Measurements from ENCODE around the gene CUL4B.

The CUL4B gene

DNA sequence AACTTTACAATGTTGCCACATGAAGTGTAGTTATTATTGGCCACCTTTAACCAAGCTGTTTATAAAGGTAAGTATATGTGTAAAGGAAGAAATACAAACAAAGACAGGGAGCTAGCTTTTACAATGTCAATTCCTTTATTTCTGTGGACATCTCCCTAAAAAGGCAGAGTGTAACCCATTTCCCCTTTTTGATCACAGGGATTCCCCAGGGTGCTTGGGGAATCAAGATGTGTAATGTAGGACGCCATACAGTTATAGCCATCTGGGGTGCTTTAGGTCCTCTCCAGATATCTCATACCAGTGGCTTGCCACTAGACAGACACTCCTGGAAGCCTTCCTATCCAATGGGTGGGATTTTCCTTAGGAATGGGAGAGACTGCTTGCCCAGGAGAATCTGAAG is 4.2 kb upstream of the CUL4B start:
- WGBS (ENCODE audit: insufficient coverage, insufficient read length), result no CpG with 5 or more reads among the region's 1 CpG
- Histone ChIP-seq H3K27ac (ENCODE audit: low read length) (no peak overlapping the region), H3K4me1 (ENCODE audit: control insufficient read depth, insufficient read depth, low read length) (peaks cover 2% of the 10 kb centered on the region; the same call in 1 of the 2 replicates), H3K36me3 (ENCODE audit: control insufficient read depth, insufficient read depth, low read length) (no peaks in the 10 kb centered on the region), H3K27me3 (ENCODE audit: control insufficient read depth, insufficient read depth, low read length) (no peaks in the 10 kb centered on the region), H3K9me3 (ENCODE audit: control insufficient read depth, insufficient read depth, low read length) (no peaks in the 10 kb centered on the region), H3K4me3 (ENCODE audit: low read length) (no peak overlapping the region)
- no peak for DNase-seq (ENCODE audit: low read depth, low spot score)

DNA sequence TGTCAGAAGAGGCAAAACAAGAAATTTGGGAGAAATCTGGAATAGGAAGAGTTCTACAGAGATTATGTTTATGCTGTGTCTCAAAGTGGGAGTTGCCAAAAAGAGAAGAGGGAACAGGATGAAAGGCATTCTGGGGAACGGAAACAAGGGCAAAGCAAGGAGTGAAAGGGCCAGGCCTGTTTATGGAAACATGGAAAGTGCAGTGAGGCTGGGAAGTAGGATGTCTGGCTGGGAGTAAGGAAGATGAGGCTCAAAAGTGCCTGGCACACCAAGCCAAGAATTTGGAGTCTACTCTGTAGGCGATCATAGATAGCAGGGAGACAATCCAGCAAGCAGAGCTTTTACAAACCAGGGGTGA is 1.8 kb upstream of the CUL4B start:
- Histone ChIP-seq H3K27ac (ENCODE audit: low read length) (no peak overlapping the region), H3K4me1 (ENCODE audit: control insufficient read depth, insufficient read depth, low read length) (peaks cover 2% of the 10 kb centered on the region; the same call in 1 of the 2 replicates)
- no CpG with 5 or more reads among the region's 2 CpGs for WGBS (ENCODE audit: insufficient coverage, insufficient read length)

DNA sequence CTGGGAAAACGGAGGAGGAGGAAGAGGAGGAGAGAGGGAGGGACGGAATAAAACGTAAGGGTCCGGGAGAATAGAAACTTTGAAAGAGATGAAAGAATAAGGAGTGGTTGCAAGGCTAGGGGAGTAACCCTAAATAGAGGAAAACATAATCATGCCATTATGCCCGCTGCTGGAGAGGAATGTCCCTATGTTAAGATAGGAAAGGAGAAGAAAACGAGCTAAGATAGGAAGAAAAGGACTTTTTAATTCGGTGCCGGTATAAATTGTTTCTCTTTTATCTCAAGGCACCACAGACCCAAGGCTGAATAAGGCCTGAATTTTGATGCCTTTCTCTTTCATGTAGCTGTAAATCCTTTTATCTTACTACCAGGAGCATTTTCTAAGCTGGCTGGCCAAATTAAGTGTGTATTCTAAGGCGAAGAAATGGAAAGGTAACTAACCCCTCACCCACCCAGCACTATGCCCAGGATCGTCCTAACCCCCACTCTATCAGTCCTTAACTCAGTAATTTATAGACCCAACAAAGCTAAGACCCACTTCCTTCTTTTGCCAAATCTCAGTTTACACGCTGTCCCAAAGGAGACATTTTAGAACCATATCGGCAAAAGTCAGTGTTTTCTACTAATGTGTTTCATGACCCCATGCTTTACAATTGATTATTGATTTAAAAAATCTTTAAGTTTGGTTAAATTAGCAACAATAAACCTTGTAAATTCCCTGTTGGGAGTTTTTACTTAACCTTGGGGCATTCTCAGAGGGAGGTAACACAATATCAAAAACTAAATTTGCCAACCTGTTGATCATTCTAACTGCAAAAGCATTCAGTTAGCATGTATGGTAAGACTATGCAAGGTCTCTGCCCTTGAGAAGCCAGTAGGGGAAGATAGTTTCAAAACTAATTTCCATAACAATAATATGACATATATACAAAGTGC is 1.1 kb upstream of the CUL4B start:
- H3K9me3 ChIP-seq (ENCODE audit: control insufficient read depth, insufficient read depth, low read length), result no peaks in the 10 kb centered on the region
- DNase-seq (ENCODE audit: low read depth, low spot score), result no peak
- WGBS (ENCODE audit: insufficient coverage, insufficient read length), result no CpG with 5 or more reads among the region's 12 CpGs
- H3K4me3 ChIP-seq (ENCODE audit: low read length), result peak overlapping the region; percentile 60; the same call in 1 of the 2 replicates
- no peaks in the 10 kb centered on the region for H3K36me3 ChIP-seq (ENCODE audit: control insufficient read depth, insufficient read depth, low read length)
- H3K27ac ChIP-seq (ENCODE audit: low read length), result no peak overlapping the region
- H3K27me3 ChIP-seq (ENCODE audit: control insufficient read depth, insufficient read depth, low read length), result no peaks in the 10 kb centered on the region
- H3K4me1 ChIP-seq (ENCODE audit: control insufficient read depth, insufficient read depth, low read length), result peaks cover 2% of the 10 kb centered on the region; the same call in 1 of the 2 replicates

More for the DNA sequence above, 1.8 kb upstream of the CUL4B start:
- Histone ChIP-seq H3K4me3 (ENCODE audit: low read length) (no peak overlapping the region), H3K9me3 (ENCODE audit: control insufficient read depth, insufficient read depth, low read length) (no peaks in the 10 kb centered on the region), H3K27me3 (ENCODE audit: control insufficient read depth, insufficient read depth, low read length) (no peaks in the 10 kb centered on the region), H3K36me3 (ENCODE audit: control insufficient read depth, insufficient read depth, low read length) (no peaks in the 10 kb centered on the region)
- DNase-seq (ENCODE audit: low read depth, low spot score), result no peak

DNA sequence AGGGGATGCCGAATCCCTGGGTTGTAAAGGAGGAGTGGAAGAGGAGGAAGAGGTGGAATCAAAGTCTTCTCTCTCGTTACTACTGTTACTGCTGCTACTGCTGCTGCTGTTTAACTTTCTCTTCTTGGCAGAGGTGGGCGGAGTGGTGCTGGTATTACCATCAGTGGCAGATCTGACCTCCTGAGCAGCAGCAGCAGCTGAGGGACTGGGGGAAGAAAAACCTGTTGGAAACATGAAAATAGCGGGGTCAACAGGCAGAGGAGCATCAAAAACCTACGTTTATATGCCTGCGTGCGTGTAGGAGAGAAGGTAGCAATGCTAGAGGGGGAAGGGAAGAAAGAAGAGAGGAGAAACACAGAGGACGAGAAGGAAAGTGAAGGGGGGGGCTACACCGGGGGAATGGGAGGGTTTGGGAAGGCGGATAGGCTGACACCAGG is 339 bp downstream of the CUL4B start:
- DNase-seq (ENCODE audit: low read depth, low spot score), result no peak
- no CpG with 5 or more reads among the region's 10 CpGs for WGBS (ENCODE audit: insufficient coverage, insufficient read length)

DNA sequence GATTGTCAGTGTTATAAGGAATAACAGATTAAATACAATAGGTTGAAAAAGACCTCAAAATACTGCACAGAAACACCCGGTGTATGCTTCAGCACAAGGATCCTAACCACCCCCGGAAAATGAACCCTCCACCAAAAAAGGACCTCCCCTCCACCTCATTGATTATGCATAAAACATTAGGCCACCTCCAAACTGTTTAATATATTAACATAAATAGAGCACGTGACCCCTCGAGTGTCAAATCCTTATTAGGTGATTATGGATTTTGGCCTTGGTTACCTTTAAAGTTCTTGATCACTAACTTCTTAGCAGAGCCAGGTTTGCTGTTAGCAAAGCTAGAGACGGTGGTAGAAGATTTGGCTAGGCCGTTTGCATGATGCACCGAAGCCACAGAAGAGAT is 958 bp downstream of the CUL4B start:
- Histone ChIP-seq H3K27ac (ENCODE audit: low read length) (no peak overlapping the region), H3K4me3 (ENCODE audit: low read length) (peak overlapping the region; percentile 90; the same call in 1 of the 2 replicates), H3K36me3 (ENCODE audit: control insufficient read depth, insufficient read depth, low read length) (no peaks in the 10 kb centered on the region), H3K4me1 (ENCODE audit: control insufficient read depth, insufficient read depth, low read length) (peaks cover 2% of the 10 kb centered on the region; the same call in 1 of the 2 replicates), H3K9me3 (ENCODE audit: control insufficient read depth, insufficient read depth, low read length) (no peaks in the 10 kb centered on the region), H3K27me3 (ENCODE audit: control insufficient read depth, insufficient read depth, low read length) (no peaks in the 10 kb centered on the region)
- no CpG with 5 or more reads among the region's 7 CpGs for WGBS (ENCODE audit: insufficient coverage, insufficient read length)
- DNase-seq (ENCODE audit: low read depth, low spot score), result no peak

More for the DNA sequence above, 339 bp downstream of the CUL4B start:
- H3K27me3 ChIP-seq (ENCODE audit: control insufficient read depth, insufficient read depth, low read length), result no peaks in the 10 kb centered on the region
- no peak overlapping the region for H3K27ac ChIP-seq (ENCODE audit: low read length)
- H3K36me3 ChIP-seq (ENCODE audit: control insufficient read depth, insufficient read depth, low read length), result no peaks in the 10 kb centered on the region
- peaks cover 2% of the 10 kb centered on the region; the same call in 1 of the 2 replicates for H3K4me1 ChIP-seq (ENCODE audit: control insufficient read depth, insufficient read depth, low read length)
- H3K9me3 ChIP-seq (ENCODE audit: control insufficient read depth, insufficient read depth, low read length), result no peaks in the 10 kb centered on the region
- peak overlapping the region; percentile 90; the same call in 1 of the 2 replicates for H3K4me3 ChIP-seq (ENCODE audit: low read length)

DNA sequence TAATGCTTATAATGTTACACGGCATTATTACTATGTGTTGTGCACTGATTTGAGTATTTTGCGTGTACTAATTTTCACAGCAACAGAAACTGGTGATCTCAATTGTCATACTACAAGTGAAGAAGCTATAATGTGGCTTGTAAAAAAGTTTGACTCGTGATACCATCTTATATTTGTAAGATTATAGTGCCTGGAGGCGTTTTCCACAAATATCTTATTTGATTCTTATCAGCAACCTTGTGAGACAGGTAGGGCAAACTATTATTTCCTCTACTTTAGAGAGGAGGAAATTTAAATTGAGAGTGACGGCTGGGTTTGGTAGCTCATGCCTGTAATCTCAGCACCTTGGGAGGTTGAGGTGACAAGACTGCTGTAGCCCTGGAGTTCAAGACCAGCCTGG is 4.5 kb downstream of the CUL4B start:
- WGBS (ENCODE audit: insufficient coverage, insufficient read length), result no CpG with 5 or more reads among the region's 5 CpGs
- Histone ChIP-seq H3K27me3 (ENCODE audit: control insufficient read depth, insufficient read depth, low read length) (no peaks in the 10 kb centered on the region), H3K4me1 (ENCODE audit: control insufficient read depth, insufficient read depth, low read length) (no peaks in the 10 kb centered on the region), H3K4me3 (ENCODE audit: low read length) (no peak overlapping the region), H3K36me3 (ENCODE audit: control insufficient read depth, insufficient read depth, low read length) (no peaks in the 10 kb centered on the region), H3K27ac (ENCODE audit: low read length) (no peak overlapping the region), H3K9me3 (ENCODE audit: control insufficient read depth, insufficient read depth, low read length) (no peaks in the 10 kb centered on the region)
- no peak for DNase-seq (ENCODE audit: low read depth, low spot score)

DNA sequence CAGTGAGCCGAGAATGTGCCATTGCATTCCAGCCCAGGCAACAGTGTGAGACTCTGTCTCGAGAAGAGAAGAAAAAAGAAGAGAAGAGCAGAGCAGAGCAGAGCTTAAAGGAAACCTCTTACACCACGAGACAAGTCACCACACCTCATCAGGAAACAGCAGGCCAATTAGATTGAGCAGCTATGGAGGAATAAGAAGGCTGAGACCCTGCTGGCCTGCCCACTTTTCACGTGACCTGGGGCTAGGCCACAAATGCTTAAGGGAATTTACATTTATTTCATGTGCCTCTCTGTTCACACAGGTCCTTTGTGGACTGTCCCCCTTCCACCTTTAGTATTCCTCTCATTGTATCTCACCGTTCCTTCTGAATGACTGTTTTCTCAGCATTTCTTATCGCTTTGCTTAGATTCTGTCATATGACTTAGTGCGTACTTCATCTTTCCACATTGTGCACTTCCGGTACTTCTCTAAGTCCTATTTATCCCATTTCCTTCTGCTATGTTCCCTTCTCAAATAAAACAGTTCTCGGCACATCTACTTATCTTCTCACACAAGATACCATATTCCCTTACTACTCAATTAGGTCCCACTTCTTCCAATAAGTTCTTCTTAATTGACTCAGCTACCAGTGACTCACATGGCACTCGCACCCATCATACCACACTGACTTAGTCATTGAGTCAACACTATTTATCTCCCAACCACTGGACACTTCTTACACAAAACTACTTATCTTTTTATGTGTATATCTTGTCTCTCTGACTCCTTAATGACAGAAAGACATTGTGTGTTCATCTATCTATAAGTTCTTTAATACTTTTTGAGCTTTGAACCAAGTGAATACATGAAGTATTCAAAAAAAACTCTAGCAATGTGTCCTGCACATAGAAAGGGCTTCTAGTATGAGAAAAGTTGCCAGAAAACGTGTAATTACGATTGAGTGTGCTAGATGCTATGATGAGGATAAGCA is 11.0 kb downstream of the CUL4B start:
- no peak overlapping the region for H3K27ac ChIP-seq (ENCODE audit: low read length)

DNA sequence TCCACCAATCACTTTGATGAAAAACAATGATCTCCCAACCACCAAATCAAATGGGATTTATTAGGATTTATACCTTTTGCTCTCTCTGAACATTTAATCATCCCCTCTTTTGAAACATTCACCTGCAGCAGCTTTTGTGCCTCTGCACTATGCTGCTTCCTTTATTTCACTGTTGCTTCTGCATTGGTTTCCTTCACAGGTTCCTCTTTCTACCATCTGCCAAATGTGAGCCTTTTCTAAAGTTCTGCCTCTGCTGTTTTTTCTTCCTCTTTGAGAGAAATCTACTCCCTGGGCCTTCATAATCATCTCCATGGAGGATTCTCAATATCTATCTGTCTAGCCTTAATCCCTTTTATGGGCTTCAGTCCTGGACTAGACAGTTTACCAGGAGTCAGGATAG is 24.7 kb downstream of the CUL4B start:
- Histone ChIP-seq H3K4me1 (ENCODE audit: control insufficient read depth, insufficient read depth, low read length) (no peaks in the 10 kb centered on the region), H3K27ac (ENCODE audit: low read length) (no peak overlapping the region), H3K4me3 (ENCODE audit: low read length) (no peak overlapping the region), H3K36me3 (ENCODE audit: control insufficient read depth, insufficient read depth, low read length) (no peaks in the 10 kb centered on the region), H3K27me3 (ENCODE audit: control insufficient read depth, insufficient read depth, low read length) (no peaks in the 10 kb centered on the region), H3K9me3 (ENCODE audit: control insufficient read depth, insufficient read depth, low read length) (no peaks in the 10 kb centered on the region)
- no peak for DNase-seq (ENCODE audit: low read depth, low spot score)

More for the DNA sequence above, 11.0 kb downstream of the CUL4B start:
- Histone ChIP-seq H3K9me3 (ENCODE audit: control insufficient read depth, insufficient read depth, low read length) (no peaks in the 10 kb centered on the region), H3K4me1 (ENCODE audit: control insufficient read depth, insufficient read depth, low read length) (no peaks in the 10 kb centered on the region), H3K36me3 (ENCODE audit: control insufficient read depth, insufficient read depth, low read length) (no peaks in the 10 kb centered on the region), H3K27me3 (ENCODE audit: control insufficient read depth, insufficient read depth, low read length) (no peaks in the 10 kb centered on the region), H3K4me3 (ENCODE audit: low read length) (no peak overlapping the region)
- WGBS (ENCODE audit: insufficient coverage, insufficient read length), result no CpG with 5 or more reads among the region's 12 CpGs
- DNase-seq (ENCODE audit: low read depth, low spot score), result no peak

DNA sequence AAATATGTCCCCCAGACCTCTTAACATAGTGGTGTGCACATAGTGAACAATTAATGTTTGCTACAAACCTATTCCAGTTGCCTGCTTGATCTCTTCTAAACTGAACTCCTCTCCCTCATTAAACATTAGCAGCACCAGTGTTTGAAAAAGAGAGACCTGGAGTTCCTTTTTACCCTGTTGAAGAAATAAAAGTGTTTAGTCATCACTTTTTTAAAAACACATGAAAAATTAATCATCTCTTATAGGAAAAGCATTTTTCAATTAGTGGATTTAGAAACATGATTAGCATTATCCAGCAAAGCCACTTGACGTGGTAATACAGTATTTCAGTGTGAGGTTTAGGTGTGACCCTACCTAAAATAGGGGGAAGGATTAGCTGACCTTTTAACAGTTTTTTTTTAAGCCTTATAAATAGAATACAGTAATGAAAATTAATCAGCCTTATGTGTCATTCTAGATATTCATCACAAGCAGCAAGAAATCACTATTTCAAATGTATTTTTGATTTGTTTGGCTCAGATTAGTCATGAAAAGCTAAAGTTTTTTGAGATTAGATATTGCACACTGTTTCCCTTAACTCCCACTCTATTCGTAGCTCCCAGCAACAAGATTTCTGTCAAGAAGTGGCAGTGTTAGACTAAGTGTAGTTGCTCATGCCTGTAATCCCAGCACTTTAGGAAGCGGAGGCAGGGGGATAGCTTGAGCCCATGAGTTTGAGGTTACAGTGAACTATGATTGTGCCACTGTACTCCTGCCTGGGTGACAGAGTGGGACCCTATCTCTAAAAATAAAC is 26.2 kb downstream of the CUL4B start:
- H3K27ac ChIP-seq (ENCODE audit: low read length), result no peak overlapping the region
- no peaks in the 10 kb centered on the region for H3K27me3 ChIP-seq (ENCODE audit: control insufficient read depth, insufficient read depth, low read length)
- no peaks in the 10 kb centered on the region for H3K36me3 ChIP-seq (ENCODE audit: control insufficient read depth, insufficient read depth, low read length)
- H3K9me3 ChIP-seq (ENCODE audit: control insufficient read depth, insufficient read depth, low read length), result no peaks in the 10 kb centered on the region
- DNase-seq (ENCODE audit: low read depth, low spot score), result no peak
- H3K4me3 ChIP-seq (ENCODE audit: low read length), result no peak overlapping the region
- H3K4me1 ChIP-seq (ENCODE audit: control insufficient read depth, insufficient read depth, low read length), result no peaks in the 10 kb centered on the region
- WGBS (ENCODE audit: insufficient coverage, insufficient read length), result no CpG with 5 or more reads among the region's 3 CpGs

DNA sequence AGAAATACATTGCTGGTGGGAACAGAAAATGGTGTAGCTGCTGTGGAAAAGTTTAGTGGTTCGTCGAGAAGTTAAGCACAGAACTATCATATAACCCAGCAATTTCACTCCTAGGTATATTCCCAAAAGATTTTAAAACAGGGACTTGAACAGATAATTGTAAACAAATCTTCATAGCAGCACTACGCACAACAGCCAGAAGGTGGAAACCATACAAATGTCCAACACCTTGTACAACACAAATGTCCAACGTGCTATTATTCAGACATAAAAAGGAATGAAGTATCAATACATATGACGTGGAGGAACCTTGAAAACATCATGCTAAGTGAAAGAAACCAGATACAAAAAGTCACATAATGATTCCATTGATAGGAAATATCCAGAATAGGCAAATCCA is 37.9 kb downstream of the CUL4B start:
- DNase-seq (ENCODE audit: low read depth, low spot score), result no peak
- Histone ChIP-seq H3K27ac (ENCODE audit: low read length) (no peak overlapping the region), H3K36me3 (ENCODE audit: control insufficient read depth, insufficient read depth, low read length) (no peaks in the 10 kb centered on the region), H3K4me3 (ENCODE audit: low read length) (no peak overlapping the region), H3K4me1 (ENCODE audit: control insufficient read depth, insufficient read depth, low read length) (no peaks in the 10 kb centered on the region), H3K27me3 (ENCODE audit: control insufficient read depth, insufficient read depth, low read length) (no peaks in the 10 kb centered on the region), H3K9me3 (ENCODE audit: control insufficient read depth, insufficient read depth, low read length) (no peaks in the 10 kb centered on the region)
- no CpG with 5 or more reads among the region's 5 CpGs for WGBS (ENCODE audit: insufficient coverage, insufficient read length)

Measured in iPS DF 6.9 (cell line).